ENCODE measurements around the gene ATP2B2. TPM values are rescaled to one million over a fixed set of nuclear protein-coding genes. Genes with fewer than 3 reads are reported as not detected.

ATP2B2 gene
- under 1 TPM in 1 of 3 donors, not detected in 2; 0.05 TPM for total RNA-seq

DNA sequence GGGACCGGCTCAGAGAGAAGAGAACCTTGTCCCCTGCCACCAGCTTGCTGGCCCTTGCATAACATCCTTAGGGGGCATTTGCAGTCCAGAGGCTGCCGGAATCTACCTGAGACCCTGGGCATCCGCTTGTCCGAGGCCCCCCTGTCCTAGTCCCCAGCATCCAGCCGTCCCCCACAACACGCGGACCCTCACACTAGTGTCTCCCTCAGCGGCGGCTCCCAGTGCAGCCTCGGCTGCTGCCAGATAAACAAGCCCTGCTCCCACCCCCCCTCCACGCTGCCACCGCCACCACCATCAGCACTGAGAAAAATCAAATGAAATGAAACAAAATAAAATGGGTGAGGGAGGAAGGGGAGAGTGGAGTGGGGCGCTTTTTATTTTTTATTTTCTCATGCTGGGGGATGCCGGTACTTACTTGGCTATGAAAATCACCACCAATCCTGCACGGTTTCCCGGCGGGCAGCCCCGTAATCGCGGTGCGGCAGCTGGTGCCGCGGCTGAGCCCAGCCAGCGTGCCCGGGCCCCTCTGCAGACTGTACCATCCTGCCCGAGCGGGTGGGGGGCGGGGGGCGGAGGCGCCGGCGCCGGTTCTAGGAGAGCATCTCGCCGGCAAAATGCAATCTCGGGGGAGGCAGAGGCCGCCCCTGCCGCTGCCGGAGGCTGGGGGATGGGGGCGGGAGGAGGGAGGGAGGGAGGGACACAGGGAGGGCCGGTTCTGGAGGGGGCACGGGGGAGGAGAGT, at the start of gene ATP2B2:
Gene ATP2B2, minus strand, starts transcription at position 537 of the 741 bp plus-strand sequence. CDS start 56,043 bp downstream, outside the sequence.
- no peaks in the 10 kb centered on the region for H3K9me3 Mint-ChIP-seq
- no peaks in the 10 kb centered on the region for H3K36me3 Mint-ChIP-seq (ENCODE audit: insufficient read depth)
- peaks cover 3% of the 10 kb centered on the region for H3K4me1 Mint-ChIP-seq (ENCODE audit: low read depth)
- ATAC-seq (peak; percentile 54 to 65), DNase-seq (no peak)
- peaks cover 24% of the 10 kb centered on the region for H3K27me3 Mint-ChIP-seq (ENCODE audit: low read depth)
- H3K4me3 Mint-ChIP-seq, result peak within 1 kb of the TSS; percentile 50

DNA sequence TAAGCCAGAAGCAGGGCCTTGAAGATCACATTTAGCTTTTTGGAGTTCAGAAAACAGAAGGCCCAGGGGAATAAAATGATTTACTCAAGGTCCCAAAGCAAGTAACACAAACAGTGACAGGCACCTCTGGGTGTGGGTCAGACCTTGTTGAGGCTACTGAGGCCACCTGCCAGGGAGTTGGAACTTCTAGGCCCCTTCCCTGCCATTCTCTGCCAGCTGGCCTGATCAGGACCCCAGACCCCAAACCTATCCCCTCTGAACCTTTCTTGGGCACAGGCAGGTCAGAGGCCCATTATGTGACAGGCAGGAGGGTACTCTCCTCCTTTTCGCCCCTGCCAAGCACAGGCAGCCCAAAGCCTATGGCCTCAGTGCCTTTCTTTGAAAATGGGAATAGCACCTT, 49.4 kb upstream of the ATP2B2 start:
- no peaks in the 10 kb centered on the region for H3K36me3 Mint-ChIP-seq (ENCODE audit: insufficient read depth)
- ATAC-seq, result no peak
- H3K9me3 Mint-ChIP-seq, result no peaks in the 10 kb centered on the region
- no peaks in the 10 kb centered on the region for H3K27me3 Mint-ChIP-seq (ENCODE audit: low read depth)
- no peak overlapping the region for H3K4me3 Mint-ChIP-seq
- H3K4me1 Mint-ChIP-seq (ENCODE audit: low read depth), result peaks cover 36% of the 10 kb centered on the region
- no peak for DNase-seq

DNA sequence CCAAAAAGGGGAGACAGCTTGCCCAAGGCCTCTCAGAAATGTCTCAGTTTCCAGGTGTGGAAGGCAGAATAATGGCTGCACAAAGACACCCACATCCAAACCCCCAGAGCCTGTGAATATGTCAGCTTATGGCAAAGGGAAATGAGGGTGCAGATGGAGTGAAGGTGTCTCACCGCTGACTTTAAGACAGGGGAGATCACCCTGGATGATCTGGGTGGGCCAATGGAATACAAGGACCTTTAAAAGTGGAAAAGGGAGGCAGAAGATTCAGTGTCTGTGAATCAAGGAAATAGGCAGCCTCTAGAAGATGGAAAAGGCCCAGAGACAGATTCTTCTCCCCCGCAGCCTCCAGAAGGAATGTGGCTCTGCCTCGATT, 48.8 kb upstream of the ATP2B2 start:
- peaks cover 40% of the 10 kb centered on the region for H3K4me1 Mint-ChIP-seq (ENCODE audit: low read depth)
- no peaks in the 10 kb centered on the region for H3K27me3 Mint-ChIP-seq (ENCODE audit: low read depth)
- no peaks in the 10 kb centered on the region for H3K36me3 Mint-ChIP-seq (ENCODE audit: insufficient read depth)
- ATAC-seq (no peak), DNase-seq (no peak)
- no peak overlapping the region for H3K4me3 Mint-ChIP-seq
- no peaks in the 10 kb centered on the region for H3K9me3 Mint-ChIP-seq

DNA sequence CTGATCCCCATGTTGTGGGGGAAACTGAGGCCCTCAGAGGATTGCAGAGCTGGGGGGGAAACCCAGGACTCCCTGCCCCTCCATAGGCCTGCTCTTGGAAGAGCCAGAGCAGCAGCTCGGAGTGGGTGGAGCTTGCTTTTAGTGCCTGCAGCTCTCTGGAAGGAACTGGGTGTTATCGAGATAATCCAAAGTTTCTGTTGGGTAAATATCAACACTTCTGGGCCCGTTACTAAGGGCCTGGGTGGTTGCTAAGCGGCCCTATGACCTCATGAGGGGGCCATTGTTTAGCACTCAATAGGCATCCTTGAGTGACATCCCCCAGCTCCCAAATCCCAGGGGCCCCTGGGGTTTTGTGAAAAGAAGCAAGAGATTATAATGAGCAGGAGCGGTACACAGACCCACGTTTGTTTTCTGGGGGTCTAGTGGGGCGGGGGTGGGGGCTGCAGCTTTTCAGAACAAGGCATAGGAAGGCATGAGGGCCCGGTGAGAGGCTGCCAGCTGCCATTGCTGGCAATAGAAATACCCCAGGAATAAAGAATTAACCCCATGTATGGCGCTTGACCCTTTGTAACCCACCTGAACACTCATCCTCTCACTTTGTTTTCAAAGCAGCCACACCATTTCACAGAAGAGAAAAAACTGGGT, 48.3 kb upstream of the ATP2B2 start:
- no peaks in the 10 kb centered on the region for H3K36me3 Mint-ChIP-seq (ENCODE audit: insufficient read depth)
- no peaks in the 10 kb centered on the region for H3K9me3 Mint-ChIP-seq
- H3K4me3 Mint-ChIP-seq, result no peak overlapping the region
- DNase-seq (no peak), ATAC-seq (no peak)
- peaks cover 45% of the 10 kb centered on the region for H3K4me1 Mint-ChIP-seq (ENCODE audit: low read depth)
- no peaks in the 10 kb centered on the region for H3K27me3 Mint-ChIP-seq (ENCODE audit: low read depth)

DNA sequence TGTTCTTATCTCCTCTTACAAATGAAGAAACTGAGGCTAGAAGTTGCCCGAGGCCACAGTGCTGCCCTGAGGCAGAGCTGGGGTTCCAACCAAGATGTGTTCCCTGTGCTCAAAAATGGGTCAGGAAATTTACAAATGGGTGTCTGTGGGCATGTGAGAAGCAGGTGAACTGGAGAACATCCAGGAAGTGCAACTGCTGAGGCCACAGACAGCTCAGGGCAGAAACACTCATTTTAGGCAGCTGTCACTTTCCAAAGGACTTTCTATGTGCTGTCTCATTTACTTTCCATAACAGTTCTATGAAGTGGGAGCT, 47.2 kb upstream of the ATP2B2 start:
- peaks cover 46% of the 10 kb centered on the region for H3K4me1 Mint-ChIP-seq (ENCODE audit: low read depth)

DNA sequence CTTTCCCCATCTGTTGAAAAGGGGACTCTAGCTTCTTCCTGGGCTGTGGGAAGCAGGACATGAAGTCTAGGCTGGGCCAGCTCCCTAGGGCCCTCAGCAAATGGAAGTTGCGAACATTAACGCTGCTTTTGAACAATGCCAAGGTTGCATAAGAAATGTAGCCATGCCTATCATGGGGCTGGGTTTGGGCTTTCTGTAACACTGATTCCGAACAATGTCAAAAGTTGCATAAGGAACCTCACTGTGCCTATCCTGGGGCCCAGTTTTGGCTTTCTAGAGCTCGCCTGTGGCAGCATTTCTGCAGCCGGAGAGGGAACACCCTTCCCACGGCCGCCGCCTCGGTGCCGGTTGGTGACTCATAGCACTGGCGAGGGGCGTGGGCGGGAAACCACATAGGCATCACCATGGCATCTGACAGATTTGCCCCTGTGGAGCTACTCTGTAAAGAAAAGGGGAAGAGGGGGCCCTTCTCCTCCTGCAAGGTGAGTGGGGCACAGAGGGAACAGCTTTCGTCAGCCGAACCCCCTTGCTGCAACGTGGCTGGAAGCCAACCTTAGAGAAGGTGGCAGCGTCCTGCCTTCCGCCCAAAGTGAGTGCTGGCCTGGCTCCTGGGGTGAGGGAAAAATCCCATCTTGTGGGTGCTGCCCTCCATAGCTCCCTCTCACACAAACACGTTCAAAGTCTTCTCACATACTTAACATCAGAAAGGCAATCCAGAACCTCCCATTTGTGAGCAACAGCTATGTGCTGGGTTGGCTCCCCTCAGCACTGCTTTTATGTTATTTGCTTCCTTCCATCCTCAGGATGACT, 46.6 kb upstream of the ATP2B2 start:
- H3K9me3 Mint-ChIP-seq, result no peaks in the 10 kb centered on the region
- H3K36me3 Mint-ChIP-seq (ENCODE audit: insufficient read depth), result no peaks in the 10 kb centered on the region
- H3K4me1 Mint-ChIP-seq (ENCODE audit: low read depth), result peaks cover 41% of the 10 kb centered on the region
- peak; percentile 88 to 90 for ATAC-seq
- peak overlapping the region; percentile 29 for H3K4me3 Mint-ChIP-seq
- H3K27me3 Mint-ChIP-seq (ENCODE audit: low read depth), result no peaks in the 10 kb centered on the region
- DNase-seq, result peak; percentile 87

More for the DNA sequence above, 47.2 kb upstream of the ATP2B2 start:
- Mint-ChIP-seq H3K9me3 (no peaks in the 10 kb centered on the region), H3K36me3 (ENCODE audit: insufficient read depth) (no peaks in the 10 kb centered on the region), H3K27me3 (ENCODE audit: low read depth) (no peaks in the 10 kb centered on the region), H3K4me3 (peak overlapping the region; percentile 29)
- no peak for DNase-seq
- peak; percentile 47 to 49 for ATAC-seq

DNA sequence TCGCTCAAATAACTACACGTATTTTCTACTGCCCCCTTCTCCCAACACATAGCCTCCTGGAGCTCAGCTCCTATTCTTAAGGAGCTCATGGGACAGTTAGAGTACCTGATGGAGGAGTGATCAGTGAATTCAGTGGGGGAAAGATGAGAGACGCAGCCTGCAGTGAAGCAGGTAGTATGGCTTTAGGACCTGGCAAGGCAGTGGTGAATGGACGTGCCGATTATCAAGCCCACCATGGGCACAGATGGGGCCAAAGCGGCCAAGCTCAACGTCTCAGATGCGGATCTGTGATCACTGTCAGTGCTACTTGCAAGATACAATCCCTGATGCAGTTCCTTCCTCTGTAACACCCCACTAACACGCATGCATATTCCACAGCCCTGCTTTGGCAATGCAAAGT, 45.8 kb upstream of the ATP2B2 start:
- Mint-ChIP-seq H3K4me3 (no peak overlapping the region), H3K4me1 (ENCODE audit: low read depth) (peaks cover 41% of the 10 kb centered on the region), H3K27me3 (ENCODE audit: low read depth) (no peaks in the 10 kb centered on the region), H3K9me3 (no peaks in the 10 kb centered on the region), H3K36me3 (ENCODE audit: insufficient read depth) (no peaks in the 10 kb centered on the region)
- no peak for DNase-seq
- ATAC-seq, result no peak

DNA sequence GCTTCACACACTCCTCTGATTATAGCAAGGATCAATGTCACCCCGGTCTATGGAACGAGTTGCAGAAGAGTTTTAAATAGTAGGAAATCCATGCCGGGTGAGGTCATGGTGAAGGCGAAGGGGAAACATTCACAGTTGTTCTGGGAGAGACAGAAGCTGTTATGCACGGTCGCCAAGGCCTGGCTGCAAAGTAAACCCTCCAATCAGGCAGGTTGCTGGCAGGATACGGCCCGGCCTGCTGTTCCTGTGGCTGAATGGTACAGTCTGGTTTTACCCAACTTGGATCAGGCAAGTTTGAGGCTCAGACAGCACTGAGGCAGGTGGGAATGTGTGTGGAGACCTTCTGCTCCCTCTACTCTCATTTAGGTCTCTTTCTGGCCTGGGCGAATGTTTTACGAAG, 45.3 kb upstream of the ATP2B2 start:
- Mint-ChIP-seq H3K27me3 (ENCODE audit: low read depth) (no peaks in the 10 kb centered on the region), H3K4me3 (no peak overlapping the region), H3K9me3 (no peaks in the 10 kb centered on the region), H3K36me3 (ENCODE audit: insufficient read depth) (no peaks in the 10 kb centered on the region), H3K4me1 (ENCODE audit: low read depth) (peaks cover 41% of the 10 kb centered on the region)
- DNase-seq (no peak), ATAC-seq (no peak)

DNA sequence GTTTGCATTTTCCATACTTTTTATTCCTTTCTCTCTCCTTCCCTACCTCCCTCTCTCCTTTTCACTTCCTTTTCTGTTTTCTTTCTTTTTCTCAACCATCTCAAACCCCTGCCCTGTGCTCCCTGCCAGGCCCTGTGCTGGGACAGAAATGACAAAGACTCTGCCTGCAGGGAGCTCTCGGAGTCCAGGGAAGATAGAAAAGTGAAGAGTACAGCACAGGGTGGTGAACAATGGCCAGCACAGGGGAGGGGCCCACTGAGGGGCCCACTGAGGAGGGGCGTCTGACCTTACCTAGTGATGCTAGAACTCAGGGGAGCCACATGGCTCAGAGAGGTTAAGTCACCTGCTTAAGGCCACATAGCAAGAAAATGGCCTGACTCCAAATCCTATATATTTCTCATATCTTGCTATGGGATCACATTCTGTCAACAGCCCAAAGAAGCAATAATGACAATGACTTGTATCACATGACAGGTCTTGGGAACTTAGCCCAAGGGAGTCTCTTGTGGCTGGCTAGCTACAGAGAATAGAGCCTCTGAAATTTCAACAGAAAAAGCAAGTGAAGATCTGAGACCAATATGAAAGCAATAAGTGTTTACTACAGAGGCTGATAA, 44.3 kb upstream of the ATP2B2 start:
- Mint-ChIP-seq H3K4me1 (ENCODE audit: low read depth) (peaks cover 41% of the 10 kb centered on the region), H3K27me3 (ENCODE audit: low read depth) (no peaks in the 10 kb centered on the region), H3K9me3 (no peaks in the 10 kb centered on the region), H3K4me3 (no peak overlapping the region), H3K36me3 (ENCODE audit: insufficient read depth) (no peaks in the 10 kb centered on the region)
- ATAC-seq, result no peak
- DNase-seq, result no peak

DNA sequence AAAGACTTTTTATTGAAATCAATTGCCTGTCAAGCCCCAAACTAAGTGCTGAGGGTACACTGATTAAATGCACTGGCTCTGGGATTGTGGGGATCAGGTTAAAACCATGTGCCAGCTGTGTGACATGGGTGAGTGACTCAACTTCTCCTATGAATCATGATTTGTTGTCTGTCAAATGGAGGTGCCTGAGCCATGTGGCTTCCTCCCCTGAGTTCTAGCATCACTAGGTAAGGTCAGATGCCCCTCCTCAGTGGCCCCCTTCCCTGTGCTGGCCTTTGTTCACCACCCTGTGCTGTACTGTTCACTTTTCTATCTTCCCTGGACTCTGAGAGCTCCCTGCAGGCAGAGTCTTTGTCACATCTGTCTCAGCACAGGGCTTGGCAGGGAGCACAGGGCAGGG, 43.6 kb upstream of the ATP2B2 start:
- DNase-seq (peak; percentile 15), ATAC-seq (peak; percentile 53 to 64)
- H3K36me3 Mint-ChIP-seq (ENCODE audit: insufficient read depth), result no peaks in the 10 kb centered on the region
- no peaks in the 10 kb centered on the region for H3K27me3 Mint-ChIP-seq (ENCODE audit: low read depth)
- no peaks in the 10 kb centered on the region for H3K9me3 Mint-ChIP-seq
- H3K4me3 Mint-ChIP-seq, result no peak overlapping the region
- H3K4me1 Mint-ChIP-seq (ENCODE audit: low read depth), result peaks cover 41% of the 10 kb centered on the region

DNA sequence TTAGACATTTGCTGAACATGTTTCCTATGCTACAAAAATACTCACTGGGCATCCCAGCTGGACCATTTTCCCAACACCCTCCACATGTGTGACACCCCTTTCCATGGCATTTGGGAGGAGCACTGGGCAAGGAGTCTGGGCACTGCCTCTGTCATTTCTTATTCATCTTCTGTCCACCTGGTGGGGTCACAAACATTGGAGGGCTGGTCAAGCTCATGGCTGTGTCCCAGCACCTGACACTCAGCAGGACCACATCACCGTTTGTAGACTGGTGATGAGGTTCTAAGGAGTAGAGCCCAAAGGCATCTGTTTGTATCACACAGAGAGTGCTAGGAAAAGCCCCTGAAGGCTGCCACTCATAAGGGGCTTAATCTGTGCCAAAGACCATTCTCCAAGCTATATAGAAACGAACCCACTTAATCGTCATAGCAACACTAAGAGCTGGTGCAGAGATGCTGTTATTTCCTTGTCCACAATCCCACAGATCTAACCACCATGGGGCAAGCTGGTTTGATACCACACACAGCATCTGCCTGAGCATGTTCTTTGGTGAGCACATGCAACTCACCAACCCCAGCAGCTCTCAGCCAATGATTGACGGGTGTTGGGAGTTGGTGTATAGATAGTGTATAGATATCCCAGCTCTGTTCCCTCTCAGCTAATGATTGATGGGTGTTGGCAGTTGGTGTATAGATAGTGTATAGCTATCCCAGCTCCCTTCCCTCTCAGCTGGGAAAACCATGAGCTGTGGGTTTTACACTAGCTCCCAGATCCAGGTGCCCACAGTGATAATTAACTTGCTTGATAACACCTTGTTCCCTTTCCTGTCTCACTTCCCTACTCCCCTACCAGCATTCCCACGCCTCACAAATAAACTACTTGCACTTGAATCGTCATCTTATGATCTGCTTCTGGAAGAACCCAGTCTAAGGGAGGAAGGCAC, 42.7 kb upstream of the ATP2B2 start:
- Mint-ChIP-seq H3K9me3 (peaks cover 2% of the 10 kb centered on the region), H3K36me3 (ENCODE audit: insufficient read depth) (no peaks in the 10 kb centered on the region), H3K4me1 (ENCODE audit: low read depth) (peaks cover 40% of the 10 kb centered on the region), H3K4me3 (no peak overlapping the region), H3K27me3 (ENCODE audit: low read depth) (no peaks in the 10 kb centered on the region)
- ATAC-seq (no peak), DNase-seq (no peak)

DNA sequence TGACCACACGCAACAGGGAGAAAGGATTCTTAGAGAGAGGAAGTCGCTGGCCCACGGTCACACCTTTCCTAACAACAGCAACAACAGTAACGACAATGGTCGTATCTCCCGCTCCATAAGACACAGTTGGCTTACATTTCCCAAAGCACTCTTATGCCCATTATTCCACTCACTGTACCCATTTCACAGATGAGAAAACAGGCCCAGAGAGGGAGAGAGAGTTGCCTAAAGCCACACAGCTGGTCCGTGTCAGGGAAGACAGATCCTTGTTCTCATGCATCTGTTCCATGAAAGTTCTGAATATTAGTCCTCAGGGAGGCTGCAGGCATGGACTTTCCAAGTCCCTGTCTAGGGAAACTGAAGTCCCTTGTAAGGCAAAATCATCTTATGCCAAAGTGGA, 42.0 kb upstream of the ATP2B2 start:
- DNase-seq (no peak), ATAC-seq (no peak)
- no peaks in the 10 kb centered on the region for H3K27me3 Mint-ChIP-seq (ENCODE audit: low read depth)
- no peak overlapping the region for H3K4me3 Mint-ChIP-seq
- peaks cover 33% of the 10 kb centered on the region for H3K4me1 Mint-ChIP-seq (ENCODE audit: low read depth)
- peaks cover 3% of the 10 kb centered on the region for H3K36me3 Mint-ChIP-seq (ENCODE audit: insufficient read depth)
- peaks cover 9% of the 10 kb centered on the region for H3K9me3 Mint-ChIP-seq

DNA sequence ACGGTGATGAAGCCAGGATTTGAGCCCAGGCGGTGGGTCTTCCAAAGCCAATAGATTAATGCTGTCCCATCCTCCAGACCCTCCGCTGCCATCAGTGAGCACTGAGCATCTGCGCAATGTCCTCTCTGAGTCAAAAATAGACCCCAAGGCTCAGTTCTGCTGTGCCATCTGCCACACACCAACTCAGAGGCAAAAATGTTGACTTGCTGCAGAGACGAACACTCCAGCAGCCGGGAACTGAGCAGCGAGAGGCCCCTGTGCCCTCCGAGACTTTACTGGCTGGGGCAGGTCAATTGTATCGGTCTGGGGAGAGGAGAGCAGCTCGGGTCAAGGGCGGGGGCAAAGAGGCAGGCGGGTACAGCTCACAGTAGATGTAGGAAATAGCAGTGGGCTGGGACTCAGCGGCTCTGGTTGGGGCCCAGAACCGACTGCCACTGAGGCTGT, 41.5 kb upstream of the ATP2B2 start:
- H3K4me3 Mint-ChIP-seq, result no peak overlapping the region
- no peak for ATAC-seq
- peaks cover 12% of the 10 kb centered on the region for H3K9me3 Mint-ChIP-seq
- peaks cover 3% of the 10 kb centered on the region for H3K36me3 Mint-ChIP-seq (ENCODE audit: insufficient read depth)
- DNase-seq, result no peak
- peaks cover 28% of the 10 kb centered on the region for H3K4me1 Mint-ChIP-seq (ENCODE audit: low read depth)
- no peaks in the 10 kb centered on the region for H3K27me3 Mint-ChIP-seq (ENCODE audit: low read depth)

Measured in activated T-cell treated with anti-CD3 and anti-CD28 coated beads, Interleukin-2, amount 50 U/mL, for 4 hours (primary cell).